DOHH2 (cell line): ENCODE measurements around the gene CGB8.

Experiments used
- EZH2phosphoT487 ChIP-seq: fragments of 200-600 bp; sonication (generic); IDR thresholded peaks from 2 replicates; pipeline ENCODE4 v1.6.1; 2017; ENCODE audit warnings: borderline replicate concordance, mild to moderate bottlenecking, antibody characterized with exemption, low read length, moderate library complexity, mixed read lengths
- TF ChIP-seq, protein P1 (sequence below): fragments of 200-600 bp; sonication (generic); IDR thresholded peaks from one replicate; pipeline ENCODE4 v1.5.1; 2014; ENCODE audit warnings: antibody characterized with exemption, mild to moderate bottlenecking, low read depth, low read length; ENCODE audit not compliant: poor library complexity, severe bottlenecking

- TF ChIP-seq, protein P1, sequence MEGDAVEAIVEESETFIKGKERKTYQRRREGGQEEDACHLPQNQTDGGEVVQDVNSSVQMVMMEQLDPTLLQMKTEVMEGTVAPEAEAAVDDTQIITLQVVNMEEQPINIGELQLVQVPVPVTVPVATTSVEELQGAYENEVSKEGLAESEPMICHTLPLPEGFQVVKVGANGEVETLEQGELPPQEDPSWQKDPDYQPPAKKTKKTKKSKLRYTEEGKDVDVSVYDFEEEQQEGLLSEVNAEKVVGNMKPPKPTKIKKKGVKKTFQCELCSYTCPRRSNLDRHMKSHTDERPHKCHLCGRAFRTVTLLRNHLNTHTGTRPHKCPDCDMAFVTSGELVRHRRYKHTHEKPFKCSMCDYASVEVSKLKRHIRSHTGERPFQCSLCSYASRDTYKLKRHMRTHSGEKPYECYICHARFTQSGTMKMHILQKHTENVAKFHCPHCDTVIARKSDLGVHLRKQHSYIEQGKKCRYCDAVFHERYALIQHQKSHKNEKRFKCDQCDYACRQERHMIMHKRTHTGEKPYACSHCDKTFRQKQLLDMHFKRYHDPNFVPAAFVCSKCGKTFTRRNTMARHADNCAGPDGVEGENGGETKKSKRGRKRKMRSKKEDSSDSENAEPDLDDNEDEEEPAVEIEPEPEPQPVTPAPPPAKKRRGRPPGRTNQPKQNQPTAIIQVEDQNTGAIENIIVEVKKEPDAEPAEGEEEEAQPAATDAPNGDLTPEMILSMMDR, result no peak
- TF ChIP-seq EZH2phosphoT487, result no peak
Measured at GRCh38 chr19:49006905-49007304, 42.0 kb downstream of the CGB8 start.
